PFSK-1 (cell line): Measurements from ENCODE around the gene FBXL7.

Experiments
- POLR2AphosphoS5 ChIP-seq: IDR thresholded peaks from 2 replicates; pipeline ENCODE4 v1.6.1; 2012; ENCODE audit warnings: low read depth, mild to moderate bottlenecking, control low read depth, low read length, moderate library complexity
- SIN3A ChIP-seq: IDR thresholded peaks from 2 replicates; pipeline ENCODE4 v1.6.1; 2012; ENCODE audit warnings: mild to moderate bottlenecking, low read length, moderate library complexity, borderline replicate concordance; ENCODE audit not compliant: insufficient read depth
- TAF1 ChIP-seq: IDR thresholded peaks from 2 replicates; pipeline ENCODE4 v1.6.1; 2012; ENCODE audit warnings: low read length, control low read depth, borderline replicate concordance; ENCODE audit not compliant: insufficient read depth
- TF ChIP-seq, protein P1 (sequence below), 2 experiments: IDR thresholded peaks; 2 replicates each; pipeline versions ENCODE4 v1.6.1 to v1.8.0; 2011 to 2012; ENCODE audit warnings: low read depth in 2 of 2, low read length in 2 of 2, control low read depth in 1 of 2, inconsistent platforms in 1 of 2, mild to moderate bottlenecking in 1 of 2, moderate library complexity in 1 of 2; ENCODE audit not compliant: insufficient read depth in 1 of 2

DNA sequence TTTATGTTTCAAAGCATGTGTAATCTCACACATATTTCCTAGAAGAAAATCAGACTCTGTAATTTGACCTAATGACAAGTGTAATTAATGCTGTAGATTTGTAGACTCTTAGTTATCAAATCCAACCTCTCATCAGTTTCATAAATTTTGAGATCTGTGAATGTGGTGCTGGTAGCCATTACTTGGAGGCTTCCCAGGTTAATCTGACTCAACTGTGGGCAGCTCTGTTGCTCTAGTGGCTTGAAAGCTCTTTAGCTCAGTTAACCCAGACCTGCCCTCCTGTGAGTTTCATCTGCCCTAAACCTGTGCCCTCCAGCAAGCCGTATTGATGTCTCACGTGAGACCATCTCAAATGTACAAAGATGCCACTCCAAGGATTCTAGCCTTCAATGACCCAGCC lies 323.4 kb downstream of the FBXL7 start:
- TF ChIP-seq, protein P1, sequence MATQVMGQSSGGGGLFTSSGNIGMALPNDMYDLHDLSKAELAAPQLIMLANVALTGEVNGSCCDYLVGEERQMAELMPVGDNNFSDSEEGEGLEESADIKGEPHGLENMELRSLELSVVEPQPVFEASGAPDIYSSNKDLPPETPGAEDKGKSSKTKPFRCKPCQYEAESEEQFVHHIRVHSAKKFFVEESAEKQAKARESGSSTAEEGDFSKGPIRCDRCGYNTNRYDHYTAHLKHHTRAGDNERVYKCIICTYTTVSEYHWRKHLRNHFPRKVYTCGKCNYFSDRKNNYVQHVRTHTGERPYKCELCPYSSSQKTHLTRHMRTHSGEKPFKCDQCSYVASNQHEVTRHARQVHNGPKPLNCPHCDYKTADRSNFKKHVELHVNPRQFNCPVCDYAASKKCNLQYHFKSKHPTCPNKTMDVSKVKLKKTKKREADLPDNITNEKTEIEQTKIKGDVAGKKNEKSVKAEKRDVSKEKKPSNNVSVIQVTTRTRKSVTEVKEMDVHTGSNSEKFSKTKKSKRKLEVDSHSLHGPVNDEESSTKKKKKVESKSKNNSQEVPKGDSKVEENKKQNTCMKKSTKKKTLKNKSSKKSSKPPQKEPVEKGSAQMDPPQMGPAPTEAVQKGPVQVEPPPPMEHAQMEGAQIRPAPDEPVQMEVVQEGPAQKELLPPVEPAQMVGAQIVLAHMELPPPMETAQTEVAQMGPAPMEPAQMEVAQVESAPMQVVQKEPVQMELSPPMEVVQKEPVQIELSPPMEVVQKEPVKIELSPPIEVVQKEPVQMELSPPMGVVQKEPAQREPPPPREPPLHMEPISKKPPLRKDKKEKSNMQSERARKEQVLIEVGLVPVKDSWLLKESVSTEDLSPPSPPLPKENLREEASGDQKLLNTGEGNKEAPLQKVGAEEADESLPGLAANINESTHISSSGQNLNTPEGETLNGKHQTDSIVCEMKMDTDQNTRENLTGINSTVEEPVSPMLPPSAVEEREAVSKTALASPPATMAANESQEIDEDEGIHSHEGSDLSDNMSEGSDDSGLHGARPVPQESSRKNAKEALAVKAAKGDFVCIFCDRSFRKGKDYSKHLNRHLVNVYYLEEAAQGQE (IDR thresholded peaks at IDR 0.05; ENCODE audit: insufficient read depth in 1 of 2, low read depth in 2 of 2, low read length in 2 of 2), result no peak
- TF ChIP-seq TAF1 (no peak), POLR2AphosphoS5 (no peak), SIN3A (no peak)
